H9 (cell line): ENCODE results near the gene TEX261. TPM values are rescaled to one million over a fixed set of nuclear protein-coding genes. Genes with fewer than 3 reads are reported as not detected.
A peak's percentile ranks its signal among the peaks of the same experiment; 100 is the strongest.

Experiments
- DNase-seq: peaks from one replicate; pipeline ENCODE4 v3.0.0-alpha.2; 2017
- H2AFZ ChIP-seq: one replicate; pipeline ENCODE4 v1.6.1; 2013; ENCODE audit warnings: mild to moderate bottlenecking, low read length, control low read depth, moderate library complexity
- H2AK5ac ChIP-seq: 2 replicates; pipeline ENCODE4 v1.6.1; 2013; ENCODE audit warnings: low read length, control low read depth, mixed read lengths; ENCODE audit not compliant: insufficient read length
- H2BK120ac ChIP-seq: one replicate; pipeline ENCODE4 v1.6.1; 2013; ENCODE audit warnings: low read depth, mild to moderate bottlenecking, low read length, control low read depth, inconsistent platforms; ENCODE audit not compliant: poor library complexity, severe bottlenecking
- H2BK12ac ChIP-seq: 2 replicates; pipeline ENCODE4 v1.6.1; 2013; ENCODE audit warnings: low read length, control low read depth, mixed read lengths, low read depth; ENCODE audit not compliant: insufficient read length
- H2BK15ac ChIP-seq: 2 replicates; pipeline ENCODE4 v1.6.1; 2013; ENCODE audit warnings: low read depth, low read length, control low read depth
- H2BK20ac ChIP-seq: one replicate; pipeline ENCODE4 v1.6.1; 2013; ENCODE audit warnings: low read depth, mild to moderate bottlenecking, low read length, control low read depth, inconsistent platforms; ENCODE audit not compliant: poor library complexity, severe bottlenecking
- H2BK5ac ChIP-seq: 2 replicates; pipeline ENCODE4 v1.6.1; 2013; ENCODE audit warnings: low read length, control low read depth, mixed read lengths; ENCODE audit not compliant: insufficient read length
- H3K14ac ChIP-seq: 2 replicates; pipeline ENCODE4 v1.6.1; 2013; ENCODE audit warnings: low read length, control low read depth; ENCODE audit not compliant: insufficient read depth
- H3K18ac ChIP-seq: 2 replicates; pipeline ENCODE4 v1.6.1; 2013; ENCODE audit warnings: low read depth, mild to moderate bottlenecking, mixed read lengths, low read length, control low read depth; ENCODE audit not compliant: insufficient read length
- H3K23ac ChIP-seq: 2 replicates; pipeline ENCODE4 v1.6.1; 2013; ENCODE audit warnings: low read length, control low read depth, mixed read lengths, low read depth; ENCODE audit not compliant: insufficient read length
- H3K23me2 ChIP-seq: 2 replicates; pipeline ENCODE4 v1.6.1; 2013; ENCODE audit warnings: low read depth, mild to moderate bottlenecking, mixed read lengths, low read length, control low read depth; ENCODE audit not compliant: insufficient read length, poor library complexity, severe bottlenecking
- H3K27ac ChIP-seq: 2 replicates; pipeline ENCODE4 v1.5.1; 2013; ENCODE audit warnings: low read length, control low read depth, mixed read lengths, low read depth; ENCODE audit not compliant: insufficient read length
- H3K27me3 ChIP-seq: 2 replicates; pipeline ENCODE4 v1.6.1; 2013; ENCODE audit warnings: low read length, control low read depth, inconsistent platforms; ENCODE audit not compliant: insufficient read depth
- H3K4ac ChIP-seq: 2 replicates; pipeline ENCODE4 v1.6.1; 2013; ENCODE audit warnings: low read depth, mild to moderate bottlenecking, control low read depth, inconsistent platforms, low read length, moderate library complexity
- H3K4me1 ChIP-seq: 2 replicates; pipeline ENCODE4 v1.6.1; 2013; ENCODE audit warnings: low read length, control low read depth, inconsistent platforms; ENCODE audit not compliant: insufficient read depth
- H3K4me2 ChIP-seq: 2 replicates; pipeline ENCODE4 v1.6.1; 2013; ENCODE audit warnings: low read length, control low read depth, mixed read lengths; ENCODE audit not compliant: insufficient read length, insufficient read depth
- H3K56ac ChIP-seq: 2 replicates; pipeline ENCODE4 v1.6.1; 2013; ENCODE audit warnings: low read depth, mild to moderate bottlenecking, mixed read lengths, low read length, control low read depth; ENCODE audit not compliant: insufficient read length
- H3K79me1 ChIP-seq: 2 replicates; pipeline ENCODE4 v1.6.1; 2013; ENCODE audit warnings: low read depth, mild to moderate bottlenecking, moderate library complexity, low read length, control low read depth, inconsistent platforms; ENCODE audit not compliant: insufficient read depth, poor library complexity, severe bottlenecking
- H3K79me2 ChIP-seq: 2 replicates; pipeline ENCODE4 v1.6.1; 2013; ENCODE audit warnings: low read length, control low read depth, inconsistent platforms; ENCODE audit not compliant: insufficient read depth
- H3K9ac ChIP-seq: 2 replicates; pipeline ENCODE4 v1.6.1; 2013; ENCODE audit warnings: low read length, control low read depth, mixed read lengths; ENCODE audit not compliant: insufficient read length; ENCODE audit errors: extremely low read depth
- H3K9me3 ChIP-seq: one replicate; pipeline ENCODE4 v1.6.1; 2013; ENCODE audit warnings: low read depth, low read length, inconsistent platforms; ENCODE audit not compliant: control insufficient read depth
- H3T11ph ChIP-seq: one replicate; pipeline ENCODE4 v1.6.1; 2013; ENCODE audit warnings: mild to moderate bottlenecking, low read length, control low read depth, inconsistent platforms
- H4K20me1 ChIP-seq: one replicate; pipeline ENCODE4 v1.6.1; 2013; ENCODE audit not compliant: control insufficient read depth, insufficient read length, insufficient read depth
- H4K5ac ChIP-seq: 2 replicates; pipeline ENCODE4 v1.6.1; 2013; ENCODE audit warnings: low read depth, mild to moderate bottlenecking, mixed read lengths, low read length, control low read depth; ENCODE audit not compliant: insufficient read length
- H4K8ac ChIP-seq: replicated peaks from 2 replicates; pipeline ENCODE4 v1.6.1; 2013; ENCODE audit warnings: low read length, control low read depth, mixed read lengths, low read depth; ENCODE audit not compliant: insufficient read length
- H4K91ac ChIP-seq: 2 replicates; pipeline ENCODE4 v1.6.1; 2013; ENCODE audit warnings: low read depth, mild to moderate bottlenecking, moderate library complexity, mixed read lengths, low read length, control low read depth; ENCODE audit not compliant: insufficient read length
- H3K27ac Mint-ChIP-seq, 3 experiments: 2 replicates in 2 of 3; 3 replicates in 1 of 3; pipeline ENCODE4 v1.8.0; 2020 to 2021; ENCODE audit warnings: mixed read lengths in 3 of 3, mild to moderate bottlenecking in 1 of 3, moderate library complexity in 1 of 3
- H3K27me3 Mint-ChIP-seq: 2 replicates; pipeline ENCODE4 v1.8.0; 2021; ENCODE audit warnings: low read depth, mild to moderate bottlenecking, moderate library complexity, mixed read lengths
- H3K36me3 Mint-ChIP-seq, 3 experiments: 2 replicates in 2 of 3; 3 replicates in 1 of 3; pipeline ENCODE4 v1.8.0; 2020 to 2021; ENCODE audit warnings: low read depth in 3 of 3, mixed read lengths in 3 of 3; ENCODE audit not compliant: insufficient read depth in 1 of 3
- H3K4me1 Mint-ChIP-seq, 2 experiments: 2 replicates each; pipeline ENCODE4 v1.8.0; 2020; ENCODE audit warnings: mixed read lengths in 2 of 2
- H3K4me3 Mint-ChIP-seq, 2 experiments: 2 replicates in 1 of 2; 3 replicates in 1 of 2; pipeline ENCODE4 v1.8.0; 2020 to 2021; ENCODE audit warnings: mild to moderate bottlenecking in 2 of 2, mixed read lengths in 2 of 2, moderate library complexity in 1 of 2
- H3K9me3 Mint-ChIP-seq, 2 experiments: 2 replicates in 1 of 2; 3 replicates in 1 of 2; pipeline ENCODE4 v1.8.0; 2020; ENCODE audit warnings: mild to moderate bottlenecking in 2 of 2, mixed read lengths in 2 of 2, moderate library complexity in 1 of 2
- WGBS: extraction: QIAGEN DNeasy Blood & Tissue Kit; methylation state at CpG from one replicate; pipeline ENCODE4 v1.1.7; 2013; ENCODE audit warnings: missing lambda C conversion rate, low lambda C conversion rate, mixed read lengths; ENCODE audit not compliant: insufficient read length; ENCODE audit errors: extremely low coverage; 5-methylcytosine and 5-hydroxymethylcytosine counted together
- total RNA-seq: library from RNA; stranded (reverse); gene quantifications from 2 replicates; pipeline ENCODE4 v1.2.1, GENCODE V29; 2021
- TF ChIP-seq, protein P1 (sequence below): fragments of 200-600 bp; sonication (generic); conservative IDR thresholded peaks from 3 replicates; pipeline ENCODE4 v1.8.0; 2021; ENCODE audit warnings: antibody characterized with exemption, mild to moderate bottlenecking

Gene TEX261
- total RNA-seq, 1 experiment from 2014 or later = 19.2 TPM

DNA sequence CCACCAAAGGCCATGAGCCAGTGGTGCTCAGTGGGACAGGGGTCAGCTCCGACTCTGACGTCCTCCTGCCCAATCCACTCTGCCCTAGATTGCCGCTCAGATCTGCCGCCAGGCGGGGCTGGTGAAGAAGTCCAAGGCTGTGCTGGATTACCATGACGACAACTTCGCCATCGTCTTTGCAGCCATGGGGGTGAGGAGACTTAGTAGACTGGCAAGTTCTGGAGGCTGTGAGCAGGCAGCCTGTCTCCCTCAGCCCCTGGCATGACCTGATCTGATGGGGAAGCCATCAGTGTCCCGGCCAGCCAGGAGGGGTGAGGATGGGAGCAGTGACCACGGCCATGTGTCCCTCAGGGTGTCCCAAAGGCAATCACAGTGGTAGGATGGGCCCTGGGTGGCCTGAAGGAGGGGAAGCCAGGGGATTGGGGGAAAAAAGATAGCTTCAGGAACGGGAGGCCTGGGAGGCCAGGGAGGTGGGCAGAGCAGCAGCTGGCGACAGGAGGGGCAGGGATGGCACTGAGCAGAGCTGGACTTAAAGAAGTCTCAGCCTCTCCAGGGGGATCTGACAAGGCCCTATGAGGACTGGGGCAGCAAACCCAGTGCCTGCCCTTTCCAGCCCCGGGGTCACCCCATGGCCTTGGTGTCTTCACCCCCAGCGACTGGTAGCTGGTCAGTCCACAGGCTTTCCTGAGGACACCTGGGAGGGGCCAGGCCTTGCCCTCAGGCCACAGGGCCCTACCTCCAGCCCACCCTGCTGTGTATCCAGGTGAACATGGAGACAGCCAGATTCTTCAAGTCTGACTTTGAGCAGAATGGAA, 33.6 kb downstream of the TEX261 start:
- no peak overlapping the region for H3K4ac ChIP-seq
- Mint-ChIP-seq H3K4me1 (peaks cover 3 to 5% of the 10 kb centered on the region in 2 experiments), H3K36me3 (no peaks in the 10 kb centered on the region), H3K4me3 (peak overlapping the region in 1 of 2 experiments; percentile 45; a peak in 1 of 5 replicates), H3K27ac (no peak overlapping the region), H3K27me3 (peaks cover 78% of the 10 kb centered on the region), H3K9me3 (no peaks in the 10 kb centered on the region; a peak in 1 of 5 replicates)
- no peak overlapping the region for H3K23ac ChIP-seq
- H2BK120ac ChIP-seq = no peak overlapping the region
- H3K79me1 ChIP-seq = no peaks in the 10 kb centered on the region
- no peak overlapping the region for H3K18ac ChIP-seq
- H3K79me2 ChIP-seq = no peaks in the 10 kb centered on the region
- no peak overlapping the region for H3K4me2 ChIP-seq
- WGBS = no CpG with 5 or more reads among the region's 14 CpGs
- TF ChIP-seq, protein P1, sequence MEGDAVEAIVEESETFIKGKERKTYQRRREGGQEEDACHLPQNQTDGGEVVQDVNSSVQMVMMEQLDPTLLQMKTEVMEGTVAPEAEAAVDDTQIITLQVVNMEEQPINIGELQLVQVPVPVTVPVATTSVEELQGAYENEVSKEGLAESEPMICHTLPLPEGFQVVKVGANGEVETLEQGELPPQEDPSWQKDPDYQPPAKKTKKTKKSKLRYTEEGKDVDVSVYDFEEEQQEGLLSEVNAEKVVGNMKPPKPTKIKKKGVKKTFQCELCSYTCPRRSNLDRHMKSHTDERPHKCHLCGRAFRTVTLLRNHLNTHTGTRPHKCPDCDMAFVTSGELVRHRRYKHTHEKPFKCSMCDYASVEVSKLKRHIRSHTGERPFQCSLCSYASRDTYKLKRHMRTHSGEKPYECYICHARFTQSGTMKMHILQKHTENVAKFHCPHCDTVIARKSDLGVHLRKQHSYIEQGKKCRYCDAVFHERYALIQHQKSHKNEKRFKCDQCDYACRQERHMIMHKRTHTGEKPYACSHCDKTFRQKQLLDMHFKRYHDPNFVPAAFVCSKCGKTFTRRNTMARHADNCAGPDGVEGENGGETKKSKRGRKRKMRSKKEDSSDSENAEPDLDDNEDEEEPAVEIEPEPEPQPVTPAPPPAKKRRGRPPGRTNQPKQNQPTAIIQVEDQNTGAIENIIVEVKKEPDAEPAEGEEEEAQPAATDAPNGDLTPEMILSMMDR = no peak
- H2BK20ac ChIP-seq = no peak overlapping the region
- H3K56ac ChIP-seq = no peak overlapping the region
- DNase-seq = peak; percentile 72
- no peak overlapping the region for H3K27ac ChIP-seq
- no peak overlapping the region for H2AFZ ChIP-seq
- no peaks in the 10 kb centered on the region for H3K9me3 ChIP-seq
- peaks cover 7% of the 10 kb centered on the region for H3K23me2 ChIP-seq
- H3K4me1 ChIP-seq = no peaks in the 10 kb centered on the region
- H2BK15ac ChIP-seq = no peak overlapping the region
- peaks cover 15% of the 10 kb centered on the region; the same call in 1 of the 2 replicates for H3K27me3 ChIP-seq
- no peak overlapping the region for H2AK5ac ChIP-seq
- no peak overlapping the region for H3K9ac ChIP-seq
- H4K20me1 ChIP-seq = peaks cover 3% of the 10 kb centered on the region
- H3T11ph ChIP-seq = no peak overlapping the region
- H4K91ac ChIP-seq = no peak overlapping the region
- no peak overlapping the region for H3K14ac ChIP-seq
- no peak overlapping the region for H2BK5ac ChIP-seq
- no peak overlapping the region for H4K5ac ChIP-seq
- no peak overlapping the region for H4K8ac ChIP-seq
- H2BK12ac ChIP-seq = no peak overlapping the region
